IMR-90 (cell line): ENCODE results near the gene DSN1. TPM values are rescaled to one million over a fixed set of nuclear protein-coding genes. Genes with fewer than 3 reads are reported as not detected.

Experiments used
- ATAC-seq: fragments of 200-7000 bp; cut with Tn5 transposase; 2 replicates; pipeline ENCODE4 v1.9.1; 2020; ENCODE audit warnings: low read depth, mild to moderate bottlenecking, moderate library complexity
- BruUV-seq: library from RNA; stranded (reverse); fragments of 400-500 nt; replicated peaks from 2 replicates; lab custom pipeline; 2021; lab: Mats Ljungman, UMichigan
- CTCF ChIA-PET: fragments of 300-600 bp; formaldehyde crosslinking; extraction: SDS; loops from one replicate; lab custom pipeline; 2021; ENCODE audit warnings: antibody characterized with exemption; lab: Yijun Ruan, JAX
- POLR2A ChIA-PET: fragments of 300-600 bp; sonication (Branson Sonifier 250); formaldehyde crosslinking; loops from one replicate; lab custom pipeline; 2022; ENCODE audit warnings: antibody characterized with exemption; ENCODE audit not compliant: unreplicated experiment; lab: Charles Lee
- DNase-seq: peaks from one replicate; pipeline ENCODE4 v3.0.0; 2013
- H2AFZ ChIP-seq: replicated peaks from 2 replicates; pipeline ENCODE3; 2013; ENCODE audit warnings: low read length, mild to moderate bottlenecking; ENCODE audit not compliant: poor library complexity
- H2AK5ac ChIP-seq: 2 replicates; pipeline ENCODE4 v1.6.1; 2013; ENCODE audit warnings: low read depth, low read length, inconsistent platforms
- H2AK9ac ChIP-seq: replicated peaks from 2 replicates; pipeline ENCODE3; 2013; ENCODE audit warnings: mild to moderate bottlenecking, low read depth, low read length, moderate library complexity; ENCODE audit not compliant: poor library complexity
- H2BK120ac ChIP-seq: 2 replicates; pipeline ENCODE4 v1.6.1; 2013; ENCODE audit warnings: low read depth, low read length, inconsistent platforms
- H2BK15ac ChIP-seq: 3 replicates; pipeline ENCODE4 v1.6.1; 2013; ENCODE audit warnings: low read depth, low read length, inconsistent platforms
- H2BK20ac ChIP-seq: 2 replicates; pipeline ENCODE4 v1.6.1; 2013; ENCODE audit warnings: low read depth, mild to moderate bottlenecking, inconsistent platforms, low read length, moderate library complexity
- H2BK5ac ChIP-seq: 2 replicates; pipeline ENCODE4 v1.6.1; 2013; ENCODE audit warnings: mild to moderate bottlenecking, low read depth, low read length, inconsistent platforms; ENCODE audit not compliant: poor library complexity, severe bottlenecking
- H3K14ac ChIP-seq: replicated peaks from 2 replicates; pipeline ENCODE4 v1.6.1; 2013; ENCODE audit warnings: low read depth, low read length, inconsistent platforms
- H3K18ac ChIP-seq: 2 replicates; pipeline ENCODE4 v1.6.1; 2013; ENCODE audit warnings: low read depth, low read length, control low read depth
- H3K23ac ChIP-seq: 2 replicates; pipeline ENCODE4 v1.6.1; 2013; ENCODE audit warnings: low read depth, low read length, inconsistent platforms
- H3K27ac ChIP-seq: 2 replicates; pipeline ENCODE4 v1.5.1; 2013; ENCODE audit warnings: mild to moderate bottlenecking, control low read depth, low read length; ENCODE audit not compliant: insufficient read depth
- H3K27me3 ChIP-seq: 2 replicates; pipeline ENCODE4 v1.6.1; 2013; ENCODE audit warnings: low read length; ENCODE audit not compliant: control insufficient read depth, insufficient read depth
- H3K36me3 ChIP-seq: 2 replicates; pipeline ENCODE4 v1.6.1; 2013; ENCODE audit warnings: low read length, mixed read lengths; ENCODE audit not compliant: control insufficient read depth, insufficient read depth
- H3K4ac ChIP-seq: 2 replicates; pipeline ENCODE4 v1.6.1; 2013; ENCODE audit warnings: low read depth, low read length, inconsistent platforms
- H3K4me1 ChIP-seq: 2 replicates; pipeline ENCODE4 v1.6.1; 2013; ENCODE audit warnings: low read length, mixed read lengths; ENCODE audit not compliant: control insufficient read depth, insufficient read depth
- H3K4me2 ChIP-seq: 2 replicates; pipeline ENCODE4 v1.6.1; 2013; ENCODE audit warnings: low read depth, mild to moderate bottlenecking, control low read depth, low read length, moderate library complexity
- H3K4me3 ChIP-seq: 2 replicates; pipeline ENCODE4 v1.5.1; 2013; ENCODE audit warnings: low read depth, mild to moderate bottlenecking, control low read depth, low read length, moderate library complexity; ENCODE audit not compliant: insufficient read depth
- H3K56ac ChIP-seq: 2 replicates; pipeline ENCODE4 v1.6.1; 2013; ENCODE audit warnings: low read length, inconsistent platforms; ENCODE audit not compliant: insufficient read depth; ENCODE audit errors: extremely low read depth
- H3K79me1 ChIP-seq, 2 experiments: 2 replicates each; pipeline ENCODE4 v1.6.1; 2013; ENCODE audit warnings: low read length in 2 of 2, inconsistent platforms in 1 of 2, low read depth in 1 of 2
- H3K9ac ChIP-seq: 2 replicates; pipeline ENCODE4 v1.6.1; 2013; ENCODE audit warnings: low read depth, low read length, control low read depth
- H3K9me1 ChIP-seq: 2 replicates; pipeline ENCODE4 v1.6.1; 2013; ENCODE audit warnings: low read length, inconsistent platforms; ENCODE audit not compliant: insufficient read depth
- H3K9me3 ChIP-seq: 2 replicates; pipeline ENCODE4 v1.6.1; 2013; ENCODE audit warnings: low read length; ENCODE audit not compliant: control insufficient read depth, insufficient read depth
- H4K20me1 ChIP-seq: 2 replicates; pipeline ENCODE4 v1.6.1; 2013; ENCODE audit warnings: low read length, inconsistent platforms; ENCODE audit not compliant: insufficient read depth
- H4K5ac ChIP-seq: 2 replicates; pipeline ENCODE4 v1.6.1; 2013; ENCODE audit warnings: mild to moderate bottlenecking, low read depth, low read length, control low read depth
- H4K8ac ChIP-seq, 2 experiments: 2 replicates each; pipeline ENCODE4 v1.6.1; 2013; ENCODE audit warnings: low read depth in 2 of 2, low read length in 2 of 2, control low read depth in 1 of 2, inconsistent platforms in 1 of 2
- H4K91ac ChIP-seq: 2 replicates; pipeline ENCODE4 v1.6.1; 2013; ENCODE audit warnings: low read depth, low read length, inconsistent platforms; ENCODE audit not compliant: insufficient read depth
- MAZ ChIP-seq: IDR thresholded peaks from 2 replicates; pipeline ENCODE4 v1.6.1; 2012; ENCODE audit warnings: low read depth, mild to moderate bottlenecking, low read length, improper control_type of control experiment, moderate library complexity, borderline replicate concordance
- RCOR1 ChIP-seq: IDR thresholded peaks from 2 replicates; pipeline ENCODE4 v1.6.1; 2012; ENCODE audit warnings: mild to moderate bottlenecking, low read length, improper control_type of control experiment; ENCODE audit not compliant: insufficient replicate concordance
- WGBS, 2 experiments: methylation state at CpG; one replicate each; pipeline versions ENCODE4 v1.1.5 to v1.1.7; 2013; ENCODE audit warnings: missing lambda C conversion rate in 2 of 2; ENCODE audit not compliant: insufficient read length in 1 of 2; ENCODE audit errors: extremely low coverage in 2 of 2; 5-methylcytosine and 5-hydroxymethylcytosine counted together
- dilution Hi-C: fragments of 300-500 bp; cut with HindIII; formaldehyde crosslinking; loops from one replicate; pipeline ENCODE4 v1.14.3; 2018; ENCODE audit warnings: low sequenced_read_pairs; ENCODE audit not compliant: unreplicated experiment
- in situ Hi-C: fragments of 300-500 bp; cut with MboI; formaldehyde crosslinking; loops from 3 replicates; pipeline ENCODE4 v1.14.3; 2019; ENCODE audit warnings: low sequenced_read_pairs, inconsistent platforms, mixed read lengths
- intact Hi-C: fragments of 100-400 bp; cut with micrococcal nuclease; formaldehyde crosslinking; loops from 2 replicates; pipeline ENCODE4 v1.10.0; 2022
- polyA plus RNA-seq, 3 experiments: library from polyadenylated mRNA; depleted of rRNA; stranded (reverse); fragments of >200 nt; gene quantifications; 2 replicates each; pipeline ENCODE4 v1.2.3, GENCODE V29; 2012; ENCODE audit warnings: low replicate concordance in 1 of 3
- total RNA-seq: library from RNA; depleted of rRNA; stranded (reverse); fragments of >200 nt; gene quantifications from 2 replicates; pipeline ENCODE4 v1.2.3, GENCODE V29; 2012
- TF ChIP-seq, protein P1 (sequence below): fragments of 150-350 bp; IDR thresholded peaks from 2 replicates; pipeline ENCODE4 v1.6.1; 2017; ENCODE audit warnings: mild to moderate bottlenecking, antibody characterized with exemption, low read length, low read depth
- TF ChIP-seq, protein P2 (sequence below): conservative IDR thresholded peaks from 2 replicates; pipeline ENCODE4 v1.5.1; 2012; ENCODE audit warnings: mild to moderate bottlenecking, low read depth, low read length, improper control_type of control experiment

The DSN1 gene
- total and polyA plus RNA-seq, 2 of the 4 experiments (the other 2 are of a cell fraction) = 10.5 to 16.3 TPM

DNA sequence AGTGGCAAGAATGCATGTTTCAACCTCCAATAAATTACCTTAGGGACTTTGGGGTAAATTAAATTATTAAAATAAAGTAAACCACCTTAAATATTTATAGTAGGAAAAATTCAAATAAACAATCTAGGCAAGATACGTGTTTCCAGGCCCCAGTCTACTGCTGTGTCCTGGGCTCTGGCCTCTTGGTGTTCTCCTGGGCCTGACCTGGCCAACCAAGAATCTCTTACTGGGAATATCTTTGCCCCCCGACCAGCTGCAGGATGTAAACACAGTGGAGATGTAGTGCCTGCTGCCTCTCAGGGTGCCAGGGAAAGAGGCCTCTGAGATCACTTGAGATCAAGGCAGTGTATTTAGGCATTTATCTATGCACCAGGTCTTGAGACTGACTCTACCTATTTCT is 11.7 kb upstream of the DSN1 start:
- Histone ChIP-seq H2AK9ac (no peak overlapping the region), H3K9me1 (peaks cover 28% of the 10 kb centered on the region), H4K8ac (no peak overlapping the region), H2AK5ac (no peak overlapping the region), H3K4me1 (peaks cover 14% of the 10 kb centered on the region), H2BK120ac (no peak overlapping the region), H2BK15ac (no peak overlapping the region), H3K79me1 (peaks cover 40 to 68% of the 10 kb centered on the region in 2 experiments), H2BK5ac (no peak overlapping the region), H3K27me3 (no peaks in the 10 kb centered on the region), H4K20me1 (peaks cover 36% of the 10 kb centered on the region), H2AFZ (no peak overlapping the region), H3K23ac (no peak overlapping the region), H2BK20ac (no peak overlapping the region), H3K14ac (no peak overlapping the region), H3K9me3 (no peaks in the 10 kb centered on the region), H3K18ac (no peak overlapping the region), H3K4ac (no peak overlapping the region), H3K4me3 (no peak overlapping the region), H3K36me3 (peaks cover 30% of the 10 kb centered on the region), H3K56ac (no peak overlapping the region), H4K5ac (no peak overlapping the region), H3K9ac (no peak overlapping the region), H3K27ac (peak overlapping the region; percentile 10; the same call in 1 of the 2 replicates), H4K91ac (no peak overlapping the region; the same call in 1 of the 2 replicates), H3K4me2 (peak overlapping the region; percentile 10; the same call in 1 of the 2 replicates)
- POLR2A ChIA-PET = no interaction called here
- BruUV-seq = no TSS peak
- in situ Hi-C loops (no loop called here), intact Hi-C loops (no loop called here), dilution Hi-C loops (no loop called here)
- ATAC-seq (peak; percentile 61), DNase-seq (no peak)
- TF ChIP-seq, protein P1, sequence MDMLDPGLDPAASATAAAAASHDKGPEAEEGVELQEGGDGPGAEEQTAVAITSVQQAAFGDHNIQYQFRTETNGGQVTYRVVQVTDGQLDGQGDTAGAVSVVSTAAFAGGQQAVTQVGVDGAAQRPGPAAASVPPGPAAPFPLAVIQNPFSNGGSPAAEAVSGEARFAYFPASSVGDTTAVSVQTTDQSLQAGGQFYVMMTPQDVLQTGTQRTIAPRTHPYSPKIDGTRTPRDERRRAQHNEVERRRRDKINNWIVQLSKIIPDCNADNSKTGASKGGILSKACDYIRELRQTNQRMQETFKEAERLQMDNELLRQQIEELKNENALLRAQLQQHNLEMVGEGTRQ = no peak
- TF ChIP-seq RCOR1 (no peak), MAZ (no peak)
- TF ChIP-seq, protein P2, sequence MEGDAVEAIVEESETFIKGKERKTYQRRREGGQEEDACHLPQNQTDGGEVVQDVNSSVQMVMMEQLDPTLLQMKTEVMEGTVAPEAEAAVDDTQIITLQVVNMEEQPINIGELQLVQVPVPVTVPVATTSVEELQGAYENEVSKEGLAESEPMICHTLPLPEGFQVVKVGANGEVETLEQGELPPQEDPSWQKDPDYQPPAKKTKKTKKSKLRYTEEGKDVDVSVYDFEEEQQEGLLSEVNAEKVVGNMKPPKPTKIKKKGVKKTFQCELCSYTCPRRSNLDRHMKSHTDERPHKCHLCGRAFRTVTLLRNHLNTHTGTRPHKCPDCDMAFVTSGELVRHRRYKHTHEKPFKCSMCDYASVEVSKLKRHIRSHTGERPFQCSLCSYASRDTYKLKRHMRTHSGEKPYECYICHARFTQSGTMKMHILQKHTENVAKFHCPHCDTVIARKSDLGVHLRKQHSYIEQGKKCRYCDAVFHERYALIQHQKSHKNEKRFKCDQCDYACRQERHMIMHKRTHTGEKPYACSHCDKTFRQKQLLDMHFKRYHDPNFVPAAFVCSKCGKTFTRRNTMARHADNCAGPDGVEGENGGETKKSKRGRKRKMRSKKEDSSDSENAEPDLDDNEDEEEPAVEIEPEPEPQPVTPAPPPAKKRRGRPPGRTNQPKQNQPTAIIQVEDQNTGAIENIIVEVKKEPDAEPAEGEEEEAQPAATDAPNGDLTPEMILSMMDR = no peak
- CTCF ChIA-PET = no interaction called here
- 60% methylated on average over 1 of the region's 2 CpGs; no CpG with 5 or more reads in 1 of the 2 experiments for WGBS, 2 experiments
